ENCODE results near the gene DUSP8. TPM values are rescaled to one million over a fixed set of nuclear protein-coding genes. Genes with fewer than 3 reads are reported as not detected.

The DUSP8 gene
- total RNA-seq, 1 experiment from 2014 or later = 2.4 TPM

GRCh38 chr11:1523779-1524178 is 48.3 kb downstream of the DUSP8 start:
- DNase-seq (ENCODE audit: low spot score) (no peak), ATAC-seq (no peak)
- H3K4me3 Mint-ChIP-seq = no peak overlapping the region
- CTCF ChIA-PET = interaction anchor here (0.6 to 3.9 kb wide), 4 partner anchors 9 to 54 kb away, joined by 3 to 19 read pairs (median 7); no protein-coding TSS in a partner anchor
- H3K36me3 Mint-ChIP-seq = no peaks in the 10 kb centered on the region
- POLR2A ChIA-PET = no interaction called here
- no peaks in the 10 kb centered on the region for H3K27me3 Mint-ChIP-seq (ENCODE audit: low read depth)
- no peak overlapping the region for H3K27ac Mint-ChIP-seq
- no peaks in the 10 kb centered on the region for H3K9me3 Mint-ChIP-seq
- TF ChIP-seq TEAD4 (CRISPR knock-in tag; IDR thresholded peaks at IDR 0.05) (no peak), RORB (CRISPR knock-in tag; IDR thresholded peaks at IDR 0.05) (no peak), GABPB1 (CRISPR knock-in tag; IDR thresholded peaks at IDR 0.05) (no peak), ZNF138 (CRISPR knock-in tag; conservative IDR thresholded peaks at IDR 0.05) (no peak), AR (CRISPR knock-in tag; IDR thresholded peaks at IDR 0.05) (no peak), ATF2 (CRISPR knock-in tag; IDR thresholded peaks at IDR 0.05; ENCODE audit: borderline replicate concordance, low read depth) (no peak), KAT7 (CRISPR knock-in tag; IDR thresholded peaks at IDR 0.05; ENCODE audit: borderline replicate concordance) (no peak), SP1 (CRISPR knock-in tag; conservative IDR thresholded peaks at IDR 0.05) (no peak), ZNF263 (CRISPR knock-in tag; IDR thresholded peaks at IDR 0.05; ENCODE audit: low read depth) (no peak), FOXP4 (CRISPR knock-in tag; IDR thresholded peaks at IDR 0.05) (no peak), ATF6 (CRISPR knock-in tag; IDR thresholded peaks at IDR 0.05) (no peak), OVOL2 (CRISPR knock-in tag; IDR thresholded peaks at IDR 0.05; ENCODE audit: borderline replicate concordance) (no peak), ZNF232 (CRISPR knock-in tag; IDR thresholded peaks at IDR 0.05) (no peak), GRHL2 (CRISPR knock-in tag; IDR thresholded peaks at IDR 0.05; ENCODE audit: insufficient replicate concordance, severe bottlenecking) (no peak), ZNF425 (CRISPR knock-in tag; conservative IDR thresholded peaks at IDR 0.05) (no peak), RELA (CRISPR knock-in tag; IDR thresholded peaks at IDR 0.05; ENCODE audit: borderline replicate concordance) (no peak), ELF4 (CRISPR knock-in tag; IDR thresholded peaks at IDR 0.05; ENCODE audit: low read depth) (no peak)
- no peaks in the 10 kb centered on the region for H3K4me1 Mint-ChIP-seq

Data from WTC11 (cell line).